ENCODE data around the gene SKI.

DNA sequence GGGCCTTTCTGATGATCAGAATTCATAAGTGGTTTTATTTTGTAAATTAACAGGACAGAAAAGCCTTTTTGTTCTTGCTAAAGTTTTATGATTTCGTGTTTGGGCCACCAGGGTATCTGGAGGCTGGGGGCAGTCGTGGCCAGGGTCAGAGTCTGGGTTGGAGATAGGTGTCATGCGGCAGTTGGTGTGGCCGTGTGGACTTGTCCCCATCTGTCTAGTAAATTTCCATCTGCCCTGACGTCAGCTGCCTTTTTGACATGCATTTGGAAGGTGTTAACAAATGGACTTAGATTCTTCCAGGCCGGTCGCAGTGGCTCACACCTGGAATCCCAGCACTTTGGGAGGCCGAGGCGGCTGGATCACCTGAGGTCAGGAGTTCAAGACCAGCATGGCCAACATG is 56.8 kb downstream of the SKI start:
- TF ChIP-seq, protein P1, sequence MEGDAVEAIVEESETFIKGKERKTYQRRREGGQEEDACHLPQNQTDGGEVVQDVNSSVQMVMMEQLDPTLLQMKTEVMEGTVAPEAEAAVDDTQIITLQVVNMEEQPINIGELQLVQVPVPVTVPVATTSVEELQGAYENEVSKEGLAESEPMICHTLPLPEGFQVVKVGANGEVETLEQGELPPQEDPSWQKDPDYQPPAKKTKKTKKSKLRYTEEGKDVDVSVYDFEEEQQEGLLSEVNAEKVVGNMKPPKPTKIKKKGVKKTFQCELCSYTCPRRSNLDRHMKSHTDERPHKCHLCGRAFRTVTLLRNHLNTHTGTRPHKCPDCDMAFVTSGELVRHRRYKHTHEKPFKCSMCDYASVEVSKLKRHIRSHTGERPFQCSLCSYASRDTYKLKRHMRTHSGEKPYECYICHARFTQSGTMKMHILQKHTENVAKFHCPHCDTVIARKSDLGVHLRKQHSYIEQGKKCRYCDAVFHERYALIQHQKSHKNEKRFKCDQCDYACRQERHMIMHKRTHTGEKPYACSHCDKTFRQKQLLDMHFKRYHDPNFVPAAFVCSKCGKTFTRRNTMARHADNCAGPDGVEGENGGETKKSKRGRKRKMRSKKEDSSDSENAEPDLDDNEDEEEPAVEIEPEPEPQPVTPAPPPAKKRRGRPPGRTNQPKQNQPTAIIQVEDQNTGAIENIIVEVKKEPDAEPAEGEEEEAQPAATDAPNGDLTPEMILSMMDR (IDR thresholded peaks at IDR 0.05; ENCODE audit: low read length) = no peak
- TF ChIP-seq EZH2 (IDR thresholded peaks at IDR 0.05; ENCODE audit: borderline replicate concordance, low read length) = no peak

All from OCI-LY1 (cell line).